Transverse colon (tissue), 4 donors: ENCODE data around the gene GATA5. TPM values are rescaled to one million over a fixed set of nuclear protein-coding genes. Genes with fewer than 3 reads are reported as not detected.

ENCODE experiments used
- DNase-seq: peaks from one replicate; pipeline ENCODE4 v3.0.0-alpha.2; 2019
- H3K27ac ChIP-seq, 4 donors: fragments of 200-600 bp; sonication (generic); 2 replicates each; pipeline ENCODE4 v1.5.1; 2016 to 2018; ENCODE audit warnings: inconsistent platforms in 4 of 4
- H3K27me3 ChIP-seq: fragments of 200-600 bp; sonication (generic); 2 replicates; pipeline ENCODE4 v1.5.1; 2017; ENCODE audit warnings: inconsistent platforms
- H3K36me3 ChIP-seq, 4 donors: fragments of 200-600 bp; sonication (generic); 2 replicates each; pipeline ENCODE4 v1.5.1; 2017 to 2019; ENCODE audit warnings: inconsistent platforms in 4 of 4
- H3K4me1 ChIP-seq, 4 donors: fragments of 200-600 bp; sonication (generic); 2 replicates each; pipeline ENCODE4 v1.5.1; 2017 to 2020; ENCODE audit warnings: inconsistent platforms in 4 of 4
- H3K4me3 ChIP-seq, 4 donors: fragments of 200-600 bp; sonication (generic); 1 replicate in 1 of 4; 2 replicates in 3 of 4; pipeline versions ENCODE4 v1.5.1 to v1.6.1; 2017 to 2019; ENCODE audit warnings: inconsistent platforms in 4 of 4
- H3K9me3 ChIP-seq, 2 donors: fragments of 200-600 bp; sonication (generic); 2 replicates each; pipeline ENCODE4 v1.5.1; 2017 to 2019; ENCODE audit warnings: inconsistent platforms in 2 of 2
- EP300 ChIP-seq: sonication (generic); formaldehyde crosslinking; IDR thresholded peaks from one replicate; pipeline ENCODE4 v1.6.1; 2017; ENCODE audit warnings: antibody characterized with exemption, low read depth
- POLR2A ChIP-seq: fragments of 450-650 bp; IDR thresholded peaks from one replicate; pipeline ENCODE4 v1.6.1; 2016; ENCODE audit warnings: antibody characterized with exemption, mild to moderate bottlenecking, moderate library complexity
- POLR2AphosphoS5 ChIP-seq, 3 donors: sonication (generic); formaldehyde crosslinking; IDR thresholded peaks; one replicate each; pipeline ENCODE4 v1.6.1; 2016; ENCODE audit warnings: antibody characterized with exemption in 3 of 3
- WGBS, 2 donors: methylation state at CpG; one replicate each; pipeline ENCODE4 v1.1.5; 2018; ENCODE audit warnings: low coverage in 1 of 2; 5-methylcytosine and 5-hydroxymethylcytosine counted together
- in situ Hi-C, 4 donors: fragments of 200-750 bp; cut with MboI; loops; one replicate each; pipeline versions ENCODE4 v1.15.0 to v1.15.1; 2017; ENCODE audit warnings: low sequenced_read_pairs in 3 of 4, low pct_ligation_motif_present in 1 of 4, low pct_unique_long_range_greater_than_20kb in 1 of 4
- intact Hi-C: fragments of 100-400 bp; cut with DNase I; formaldehyde crosslinking; loops from one replicate; pipeline ENCODE4 v1.15.1; 2023; ENCODE audit warnings: low total_unique reads
- total RNA-seq, 4 donors: library from RNA; depleted of rRNA; stranded (reverse); fragments of >200 nt; gene quantifications; one replicate each; pipeline ENCODE4 v1.1.0, GENCODE V29; 2016
- TF ChIP-seq, protein P1 (sequence below), 5 experiments: fragments of 200-600 bp in 3 of 5; fragments of 450-650 bp in 2 of 5; sonication (generic) in 3 of 5; IDR thresholded peaks; 1 replicate in 2 of 5; 2 replicates in 3 of 5; pipeline ENCODE4 v1.5.1; 2016 to 2017; ENCODE audit warnings: antibody characterized with exemption in 5 of 5, inconsistent platforms in 3 of 5, mild to moderate bottlenecking in 2 of 5, moderate library complexity in 1 of 5

GATA5 gene
- total RNA-seq, 4 donors from 2014 or later, result not detected

DNA sequence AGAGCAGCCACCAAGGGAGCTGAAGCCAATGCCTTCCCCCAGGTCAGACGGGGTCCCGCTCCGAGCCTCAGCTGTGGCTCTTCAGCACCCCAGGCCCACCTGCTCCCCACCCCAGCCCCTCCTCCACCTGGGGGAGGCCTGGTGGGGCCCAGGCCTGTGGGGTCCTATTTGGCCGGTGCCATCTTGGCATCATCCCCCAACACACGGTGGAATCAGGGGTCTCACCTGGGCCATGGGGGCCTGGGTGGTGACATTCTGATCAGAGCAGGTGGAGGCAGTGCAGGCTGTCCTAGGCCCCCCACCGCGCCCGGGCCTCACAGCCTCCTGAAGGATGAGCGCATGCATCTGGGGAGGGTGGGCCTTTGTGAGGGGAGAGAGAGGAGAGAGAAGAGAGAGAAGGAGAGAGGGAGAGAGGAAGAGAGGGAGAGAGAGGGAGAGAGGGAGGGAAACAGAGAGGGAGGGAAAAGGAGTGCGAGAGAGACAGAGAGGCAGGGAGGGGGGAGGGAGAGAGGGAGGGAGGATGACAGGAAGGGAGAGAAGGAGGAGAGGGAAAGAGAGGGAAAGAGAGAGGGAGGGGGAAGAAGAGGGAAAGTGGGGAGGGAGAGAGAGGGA lies 24.5 kb downstream of the GATA5 start:
- Histone ChIP-seq H3K4me1 (peaks cover 0 to 7% (median 0%) of the 10 kb centered on the region in 4 donors), H3K9me3 (no peaks in the 10 kb centered on the region), H3K4me3 (no peak overlapping the region), H3K27ac (no peak overlapping the region), H3K36me3 (no peaks in the 10 kb centered on the region), H3K27me3 (peaks cover 33% of the 10 kb centered on the region)
- in situ Hi-C loops (no loop called here), intact Hi-C loops (no loop called here)
- no peak for TF ChIP-seq POLR2A
- TF ChIP-seq POLR2AphosphoS5 (IDR thresholded peaks at IDR 0.05), result no peak
- TF ChIP-seq EP300, result no peak
- no peak for DNase-seq
- 20 to 67% methylated on average over 1 to 10 of the region's 10 CpGs for WGBS, 2 donors

DNA sequence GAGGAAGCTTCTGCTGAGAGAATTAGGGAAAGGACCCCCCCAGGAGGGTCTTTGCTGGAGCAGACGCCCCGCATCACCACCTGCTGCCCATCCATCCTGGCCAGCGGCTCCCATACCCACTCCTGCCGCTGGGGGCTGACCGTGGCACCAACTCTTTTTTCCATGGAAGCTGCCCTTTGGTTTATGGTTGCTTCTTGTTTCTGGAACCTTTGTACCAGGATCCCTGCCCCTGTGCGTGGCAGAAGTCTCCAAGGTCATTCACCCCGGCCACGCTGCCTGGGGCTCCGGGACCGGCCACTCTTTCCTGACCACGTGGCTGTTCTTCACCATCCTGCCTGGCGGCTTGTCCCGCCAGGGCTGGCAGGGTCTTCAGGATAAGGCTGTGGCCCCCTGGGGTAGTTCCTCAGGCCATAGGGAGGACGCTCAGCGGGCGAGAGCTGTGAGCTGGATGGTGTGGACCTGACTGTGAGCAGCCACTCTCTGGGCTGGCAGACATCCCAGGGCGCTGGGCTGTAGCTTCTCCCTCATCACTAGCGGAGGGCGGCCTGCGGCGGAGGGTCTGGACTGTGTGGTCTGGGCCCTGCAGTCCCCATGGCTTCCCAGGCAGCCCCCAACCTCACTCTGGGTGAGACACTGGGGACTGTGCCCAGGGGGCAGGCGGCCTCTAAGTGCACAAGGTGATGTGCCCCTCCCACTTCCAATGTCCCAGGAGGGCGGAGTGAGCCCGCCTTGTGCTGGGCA lies 25.7 kb downstream of the GATA5 start:
- 54% methylated on average over 23 of the region's 24 CpGs; no CpG with 5 or more reads in 1 of the 2 donors for WGBS, 2 donors
- Histone ChIP-seq H3K4me3 (no peak overlapping the region), H3K9me3 (no peaks in the 10 kb centered on the region), H3K36me3 (no peaks in the 10 kb centered on the region), H3K27ac (no peak overlapping the region), H3K27me3 (peaks cover 33% of the 10 kb centered on the region), H3K4me1 (peaks cover 0 to 7% (median 0%) of the 10 kb centered on the region in 4 donors)
- peak; percentile 22 for DNase-seq
- intact Hi-C loops (no loop called here), in situ Hi-C loops (no loop called here)
- TF ChIP-seq POLR2A (no peak), POLR2AphosphoS5 (IDR thresholded peaks at IDR 0.05) (no peak), EP300 (no peak)
- TF ChIP-seq, protein P1, sequence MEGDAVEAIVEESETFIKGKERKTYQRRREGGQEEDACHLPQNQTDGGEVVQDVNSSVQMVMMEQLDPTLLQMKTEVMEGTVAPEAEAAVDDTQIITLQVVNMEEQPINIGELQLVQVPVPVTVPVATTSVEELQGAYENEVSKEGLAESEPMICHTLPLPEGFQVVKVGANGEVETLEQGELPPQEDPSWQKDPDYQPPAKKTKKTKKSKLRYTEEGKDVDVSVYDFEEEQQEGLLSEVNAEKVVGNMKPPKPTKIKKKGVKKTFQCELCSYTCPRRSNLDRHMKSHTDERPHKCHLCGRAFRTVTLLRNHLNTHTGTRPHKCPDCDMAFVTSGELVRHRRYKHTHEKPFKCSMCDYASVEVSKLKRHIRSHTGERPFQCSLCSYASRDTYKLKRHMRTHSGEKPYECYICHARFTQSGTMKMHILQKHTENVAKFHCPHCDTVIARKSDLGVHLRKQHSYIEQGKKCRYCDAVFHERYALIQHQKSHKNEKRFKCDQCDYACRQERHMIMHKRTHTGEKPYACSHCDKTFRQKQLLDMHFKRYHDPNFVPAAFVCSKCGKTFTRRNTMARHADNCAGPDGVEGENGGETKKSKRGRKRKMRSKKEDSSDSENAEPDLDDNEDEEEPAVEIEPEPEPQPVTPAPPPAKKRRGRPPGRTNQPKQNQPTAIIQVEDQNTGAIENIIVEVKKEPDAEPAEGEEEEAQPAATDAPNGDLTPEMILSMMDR (IDR thresholded peaks at IDR 0.05), result peak; percentile 17 to 61 (median 43)

DNA sequence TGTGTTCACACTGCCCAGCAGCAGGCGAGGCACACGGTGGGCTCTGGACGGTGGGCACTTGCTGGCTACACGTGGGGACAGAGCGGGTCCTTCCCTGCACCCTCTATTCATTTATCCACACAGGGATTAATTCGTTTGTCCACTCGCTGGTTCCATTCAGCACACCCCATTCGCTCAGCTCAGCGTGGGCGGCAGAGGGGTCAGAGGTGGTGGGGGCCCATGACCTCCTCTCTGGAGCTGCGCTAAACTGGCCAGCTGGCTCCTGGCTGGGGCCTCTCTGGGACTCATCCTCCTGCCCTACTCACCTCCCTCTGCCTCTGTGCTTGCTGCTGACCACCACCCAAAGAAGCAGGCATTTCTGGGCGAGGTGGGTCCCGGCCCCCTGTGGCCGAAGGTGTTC lies 27.0 kb downstream of the GATA5 start:
- no peaks in the 10 kb centered on the region for H3K36me3 ChIP-seq
- H3K4me3 ChIP-seq, result no peak overlapping the region
- H3K9me3 ChIP-seq, result no peaks in the 10 kb centered on the region
- H3K4me1 ChIP-seq, result peaks cover 0 to 7% (median 0%) of the 10 kb centered on the region in 4 donors
- H3K27ac ChIP-seq, result no peak overlapping the region
- H3K27me3 ChIP-seq, result peaks cover 33% of the 10 kb centered on the region
- TF ChIP-seq POLR2A (no peak), EP300 (no peak), POLR2AphosphoS5 (IDR thresholded peaks at IDR 0.05) (no peak)
- TF ChIP-seq, protein P1 (IDR thresholded peaks at IDR 0.05), result no peak
- in situ Hi-C loops (no loop called here), intact Hi-C loops (no loop called here)
- WGBS, 2 donors, result 81% methylated on average over 6 of the region's 14 CpGs; no CpG with 5 or more reads in 1 of the 2 donors
- DNase-seq, result no peak

DNA sequence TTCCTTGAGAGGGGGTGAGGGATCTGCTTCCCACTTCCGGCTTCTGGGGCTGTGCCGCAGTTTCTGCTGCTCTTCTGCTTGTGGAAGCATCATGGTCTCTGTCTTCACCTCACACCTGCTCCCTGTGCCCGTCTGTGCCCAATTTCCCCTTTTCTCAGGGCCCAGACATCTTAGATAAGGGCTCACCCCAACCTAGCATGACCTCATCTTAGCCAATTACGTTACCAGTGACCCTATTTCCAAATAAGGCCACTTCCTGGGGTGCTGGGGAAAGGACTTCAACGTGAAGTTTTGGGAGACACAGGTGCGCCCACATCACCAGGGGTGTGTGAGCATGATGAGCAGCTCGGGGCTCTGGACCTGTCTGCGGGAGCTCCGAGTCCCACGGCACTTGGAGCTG lies 27.8 kb downstream of the GATA5 start:
- in situ Hi-C loops, result no loop called here
- WGBS, 2 donors, result 63 to 80% methylated on average over 1 to 10 of the region's 10 CpGs
- H3K4me1 ChIP-seq, result peaks cover 0 to 7% (median 0%) of the 10 kb centered on the region in 4 donors

More for the DNA sequence above, 27.8 kb downstream of the GATA5 start:
- no peaks in the 10 kb centered on the region for H3K9me3 ChIP-seq
- H3K27ac ChIP-seq, result no peak overlapping the region
- intact Hi-C loops, result no loop called here
- no peak for DNase-seq
- no peak overlapping the region for H3K4me3 ChIP-seq
- peaks cover 33% of the 10 kb centered on the region for H3K27me3 ChIP-seq
- no peak for TF ChIP-seq POLR2A
- TF ChIP-seq POLR2AphosphoS5 (IDR thresholded peaks at IDR 0.05), result no peak
- TF ChIP-seq EP300, result no peak
- TF ChIP-seq, protein P1 (IDR thresholded peaks at IDR 0.05), result no peak
- no peaks in the 10 kb centered on the region for H3K36me3 ChIP-seq
